RWPE2 (cell line): ENCODE data around the gene ZNF436.

Experiments
- ATAC-seq: fragments of 200-7000 bp; cut with Tn5 transposase; 3 replicates; pipeline ENCODE4 v1.9.1; 2021; ENCODE audit warnings: low read depth
- DNase-seq: peaks from one replicate; pipeline ENCODE4 v3.0.0-alpha.2; 2020; ENCODE audit warnings: low spot score
- H3K27ac ChIP-seq: fragments of 450-650 bp; 2 replicates; pipeline ENCODE4 v1.5.1; 2017; ENCODE audit warnings: mild to moderate bottlenecking; ENCODE audit not compliant: poor library complexity, severe bottlenecking
- H3K27me3 ChIP-seq: fragments of 250-450 bp; sonication (Bioruptor Pico); 2 replicates; pipeline ENCODE4 v1.5.1; 2021; ENCODE audit warnings: mild to moderate bottlenecking, moderate library complexity; ENCODE audit not compliant: insufficient read depth, poor library complexity, severe bottlenecking
- H3K36me3 ChIP-seq: fragments of 250-450 bp; sonication (Bioruptor Pico); 2 replicates; pipeline ENCODE4 v1.5.1; 2020; ENCODE audit warnings: low read depth, mild to moderate bottlenecking, moderate library complexity
- H3K4me1 ChIP-seq: fragments of 250-450 bp; sonication (Bioruptor Pico); 2 replicates; pipeline ENCODE4 v1.5.1; 2021; ENCODE audit warnings: mild to moderate bottlenecking, moderate library complexity; ENCODE audit not compliant: insufficient read depth, poor library complexity, severe bottlenecking
- H3K4me3 ChIP-seq: fragments of 250-450 bp; sonication (Bioruptor Pico); 2 replicates; pipeline ENCODE4 v1.5.1; 2021; ENCODE audit warnings: mild to moderate bottlenecking, moderate library complexity; ENCODE audit not compliant: severe bottlenecking
- H3K9me3 ChIP-seq: fragments of 250-450 bp; sonication (Bioruptor Pico); 2 replicates; pipeline ENCODE4 v1.5.1; 2021; ENCODE audit warnings: mild to moderate bottlenecking, moderate library complexity; ENCODE audit not compliant: severe bottlenecking
- CTCF ChIP-seq: fragments of 450-650 bp; IDR thresholded peaks from one replicate; pipeline ENCODE4 v1.5.1; 2017; ENCODE audit warnings: mild to moderate bottlenecking, moderate library complexity; ENCODE audit not compliant: poor library complexity, severe bottlenecking

ZNF436 gene

GRCh38 chr1:23394181-23394580 is 24.5 kb upstream of the ZNF436 start:
- no peak overlapping the region for H3K4me3 ChIP-seq
- DNase-seq (no peak), ATAC-seq (peak; percentile 43; the same call in 2 of the 3 replicates)
- no peaks in the 10 kb centered on the region for H3K9me3 ChIP-seq
- H3K27me3 ChIP-seq: no peaks in the 10 kb centered on the region
- no peak for TF ChIP-seq CTCF
- peaks cover 12% of the 10 kb centered on the region for H3K4me1 ChIP-seq
- peak overlapping the region; percentile 3 for H3K27ac ChIP-seq
- H3K36me3 ChIP-seq: no peaks in the 10 kb centered on the region

GRCh38 chr1:23393706-23394105 is 24.1 kb upstream of the ZNF436 start:
- Histone ChIP-seq H3K4me1 (peaks cover 12% of the 10 kb centered on the region), H3K4me3 (no peak overlapping the region), H3K27ac (peak overlapping the region; percentile 3), H3K9me3 (no peaks in the 10 kb centered on the region), H3K27me3 (no peaks in the 10 kb centered on the region), H3K36me3 (no peaks in the 10 kb centered on the region)
- DNase-seq: no peak
- TF ChIP-seq CTCF: no peak
- ATAC-seq: 0 out of 3 replicates have a peak, but pooled peaks have one; percentile 43

- no peak for ATAC-seq
- peaks cover 12% of the 10 kb centered on the region for H3K4me1 ChIP-seq
- no peaks in the 10 kb centered on the region for H3K9me3 ChIP-seq
- no peak for TF ChIP-seq CTCF
- no peaks in the 10 kb centered on the region for H3K36me3 ChIP-seq
- no peak overlapping the region for H3K4me3 ChIP-seq
- no peak for DNase-seq
- no peak overlapping the region for H3K27ac ChIP-seq
- H3K27me3 ChIP-seq: no peaks in the 10 kb centered on the region
Measured at GRCh38 chr1:23392125-23392855, 22.7 kb upstream of the ZNF436 start.

GRCh38 chr1:23389837-23390321 is 20.2 kb upstream of the ZNF436 start:
- no peak for ATAC-seq
- DNase-seq: no peak
- Histone ChIP-seq H3K36me3 (no peaks in the 10 kb centered on the region), H3K27me3 (no peaks in the 10 kb centered on the region), H3K9me3 (no peaks in the 10 kb centered on the region), H3K27ac (no peak overlapping the region), H3K4me1 (peaks cover 21% of the 10 kb centered on the region), H3K4me3 (no peak overlapping the region)
- TF ChIP-seq CTCF: no peak

GRCh38 chr1:23387494-23387893 is 17.9 kb upstream of the ZNF436 start:
- ATAC-seq: no peak
- Histone ChIP-seq H3K27ac (no peak overlapping the region), H3K4me3 (no peak overlapping the region), H3K36me3 (no peaks in the 10 kb centered on the region), H3K4me1 (peaks cover 26% of the 10 kb centered on the region), H3K27me3 (no peaks in the 10 kb centered on the region), H3K9me3 (no peaks in the 10 kb centered on the region)
- no peak for TF ChIP-seq CTCF
- no peak for DNase-seq
